Measurements from ENCODE around the gene TEP1. TPM values are rescaled to one million over a fixed set of nuclear protein-coding genes. Genes with fewer than 3 reads are reported as not detected.

Gene TEP1
- total RNA-seq = 26.5 and 34.8 TPM in 2 replicates

DNA sequence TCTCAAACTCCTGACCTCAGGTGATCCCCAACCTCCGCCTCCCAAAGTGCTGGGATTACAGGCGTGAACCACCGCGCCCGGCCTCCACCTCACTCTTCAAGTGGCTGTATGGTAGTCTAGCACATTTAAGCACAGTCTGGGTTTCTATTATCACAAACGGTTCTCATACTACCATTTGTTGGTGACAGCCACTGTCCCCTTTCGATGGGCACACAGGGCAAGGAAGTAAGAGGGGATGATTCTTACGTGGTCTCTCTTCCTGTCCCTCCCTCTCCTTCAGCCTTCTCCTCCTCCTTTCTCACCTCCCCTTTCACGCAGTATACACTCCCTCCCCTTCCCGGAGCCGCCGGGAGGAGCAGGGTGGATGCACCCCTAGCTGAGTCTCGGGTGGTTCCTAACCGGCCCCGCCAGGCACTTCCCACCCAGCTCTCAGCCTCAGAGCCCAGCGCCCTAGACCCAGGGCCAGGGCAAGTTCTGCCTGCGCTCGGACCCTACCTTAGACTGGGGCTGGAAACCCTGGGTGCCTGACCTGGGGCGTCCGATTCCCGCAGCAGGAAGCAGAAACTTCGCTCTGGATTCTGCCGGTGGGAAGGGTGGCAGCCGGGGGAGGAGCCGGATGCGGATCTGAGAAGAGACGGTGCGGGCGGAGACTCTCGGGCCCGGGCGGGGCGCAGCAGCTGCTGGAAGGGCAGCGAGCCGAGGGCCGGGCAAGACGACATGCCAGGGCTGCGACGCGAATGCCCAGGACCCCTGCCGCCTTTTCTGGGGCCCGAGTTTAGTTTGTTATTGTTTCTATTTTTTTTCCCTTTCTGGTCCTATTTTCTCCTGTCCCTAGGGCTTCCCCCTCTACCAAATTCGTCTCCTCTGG lies at the start of gene TEP1:
Gene TEP1, minus strand, starts transcription at position 626 of the 868 bp plus-strand sequence. CDS start 5,062 bp downstream, outside the sequence.

DNA sequence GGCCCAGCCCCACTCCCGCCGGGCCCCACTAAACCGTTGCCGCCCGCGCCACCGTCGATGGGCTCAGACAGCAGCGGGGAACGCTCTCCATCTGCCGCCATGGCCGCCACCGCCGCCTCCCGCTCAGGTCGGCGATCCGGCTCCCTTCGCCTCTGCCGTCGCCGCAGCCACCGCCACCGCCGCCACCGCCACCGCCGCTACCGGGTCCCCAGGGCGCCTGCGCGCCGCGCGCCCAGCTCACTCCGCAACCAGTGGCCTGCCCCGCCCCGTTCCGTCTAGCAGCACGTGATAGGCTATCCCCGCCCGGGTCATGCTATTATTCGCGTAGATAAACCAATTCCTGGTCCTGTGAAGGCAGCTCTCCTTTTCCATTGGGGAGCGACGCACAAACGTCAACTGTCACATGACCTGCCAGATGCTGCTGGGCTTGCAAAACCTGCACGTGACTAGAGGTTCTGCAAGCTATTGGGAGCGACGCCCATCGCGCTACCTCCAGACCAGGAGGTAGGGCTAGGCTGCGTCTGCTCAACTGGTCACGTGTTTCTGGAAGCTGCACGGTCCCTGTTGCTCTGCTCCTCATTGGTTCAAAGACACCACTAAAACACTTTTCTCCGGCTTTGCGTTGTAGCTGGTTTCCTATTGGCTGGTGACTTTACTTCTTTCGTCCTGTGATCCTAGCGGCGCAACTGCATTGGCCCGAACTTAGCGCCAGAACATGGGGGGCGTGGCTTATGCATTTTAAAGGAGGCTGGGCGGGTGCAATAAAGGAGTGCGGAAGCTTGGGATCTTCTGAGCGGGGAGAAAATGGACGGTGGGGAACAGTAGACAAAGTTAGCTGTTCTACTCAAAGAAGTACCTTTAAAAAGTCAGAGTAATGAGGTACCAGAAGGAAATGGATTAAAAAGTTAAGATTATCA lies 48.2 kb upstream of the TEP1 start, which contains the start of gene PIP4P1:
Gene PIP4P1, minus strand, starts transcription at position 210 of the 917 bp plus-strand sequence. Its CDS starts 109 bp downstream, at position 101.

DNA sequence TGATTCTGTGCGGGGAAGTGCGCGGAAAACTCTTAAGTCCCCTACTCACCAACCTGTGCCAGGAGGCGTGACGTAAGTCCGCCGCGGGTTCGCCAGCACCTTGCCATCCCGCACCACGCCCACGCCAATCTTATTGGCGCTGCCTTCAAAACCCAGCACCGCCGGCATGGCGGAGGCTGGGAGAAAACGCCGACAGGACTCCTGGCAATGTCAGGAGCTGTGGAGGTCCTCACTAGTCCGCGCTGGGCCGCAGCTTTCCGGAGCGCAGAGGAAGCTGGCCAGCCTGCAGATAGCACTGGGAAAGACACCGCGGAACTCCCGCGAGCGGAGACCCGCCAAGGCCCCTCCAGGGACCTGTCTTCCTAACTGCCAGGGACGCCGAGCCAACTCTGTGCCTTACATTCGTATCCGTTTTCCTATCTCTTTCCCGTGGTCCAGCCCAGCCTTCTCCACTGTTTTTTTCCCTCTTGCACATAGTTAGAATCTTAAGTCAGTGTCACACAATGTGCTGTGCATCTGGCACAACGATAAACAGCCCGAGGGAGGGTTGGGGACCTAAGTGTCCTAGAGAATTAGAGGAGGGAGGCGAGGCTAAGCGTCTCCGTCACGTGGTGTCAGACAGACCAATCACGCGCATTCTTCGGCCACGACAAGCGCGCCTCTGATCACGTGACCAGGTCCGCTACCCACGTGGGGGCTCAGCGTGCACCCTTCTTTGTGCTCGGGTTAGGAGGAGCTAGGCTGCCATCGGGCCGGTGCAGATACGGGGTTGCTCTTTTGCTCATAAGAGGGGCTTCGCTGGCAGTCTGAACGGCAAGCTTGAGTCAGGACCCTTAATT lies 41.4 kb upstream of the TEP1 start, which contains the start of the genes APEX1 and OSGEP:
Gene APEX1, plus strand, starts transcription at position 711 of the 839 bp plus-strand sequence. CDS start 420 bp downstream, outside the sequence.
Gene OSGEP, minus strand, starts transcription at position 297 of the 839 bp plus-strand sequence. Its CDS starts 129 bp downstream, at position 168.

DNA sequence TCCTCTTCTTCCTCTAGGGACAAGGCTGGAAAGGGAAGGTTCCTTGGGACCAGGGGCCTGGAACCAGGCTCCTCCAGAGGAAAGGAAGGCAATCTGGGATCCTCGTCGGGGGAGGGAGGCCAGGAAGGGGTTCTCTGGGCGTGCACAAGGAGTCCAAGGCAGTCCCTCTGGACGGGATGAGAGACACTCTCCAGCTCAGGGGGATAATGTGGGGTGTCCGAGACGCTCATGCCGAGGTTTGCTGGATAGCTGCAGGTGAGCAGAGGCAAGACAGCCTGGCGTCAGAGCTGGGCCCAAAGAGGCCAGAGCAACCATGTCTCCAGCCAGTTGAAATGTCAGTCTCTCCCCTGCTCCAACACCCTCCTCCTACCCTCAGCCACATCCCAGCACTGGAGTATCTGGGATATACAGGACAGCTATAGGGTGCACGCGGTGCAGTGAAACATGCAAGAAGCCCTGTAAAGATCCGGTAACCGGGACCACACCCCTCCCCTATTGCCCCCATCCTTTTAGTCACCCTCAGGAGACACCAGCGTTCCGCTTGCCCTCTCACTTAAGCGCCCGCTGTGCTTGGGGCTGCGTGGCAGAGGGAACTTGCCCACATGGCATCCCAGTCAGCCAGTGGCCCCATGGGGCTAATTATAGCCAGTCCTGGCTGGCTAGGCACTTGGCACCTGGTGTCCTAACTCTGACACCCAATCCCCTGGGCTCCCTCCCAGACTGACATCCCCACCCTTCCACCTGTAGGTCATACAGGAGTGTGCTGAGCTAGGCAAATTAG lies 22.5 kb upstream of the TEP1 start, which contains the start of gene KLHL33:
Gene KLHL33, minus strand, starts transcription at position 585 of the 781 bp plus-strand sequence. Its CDS starts 355 bp downstream, at position 230.

DNA sequence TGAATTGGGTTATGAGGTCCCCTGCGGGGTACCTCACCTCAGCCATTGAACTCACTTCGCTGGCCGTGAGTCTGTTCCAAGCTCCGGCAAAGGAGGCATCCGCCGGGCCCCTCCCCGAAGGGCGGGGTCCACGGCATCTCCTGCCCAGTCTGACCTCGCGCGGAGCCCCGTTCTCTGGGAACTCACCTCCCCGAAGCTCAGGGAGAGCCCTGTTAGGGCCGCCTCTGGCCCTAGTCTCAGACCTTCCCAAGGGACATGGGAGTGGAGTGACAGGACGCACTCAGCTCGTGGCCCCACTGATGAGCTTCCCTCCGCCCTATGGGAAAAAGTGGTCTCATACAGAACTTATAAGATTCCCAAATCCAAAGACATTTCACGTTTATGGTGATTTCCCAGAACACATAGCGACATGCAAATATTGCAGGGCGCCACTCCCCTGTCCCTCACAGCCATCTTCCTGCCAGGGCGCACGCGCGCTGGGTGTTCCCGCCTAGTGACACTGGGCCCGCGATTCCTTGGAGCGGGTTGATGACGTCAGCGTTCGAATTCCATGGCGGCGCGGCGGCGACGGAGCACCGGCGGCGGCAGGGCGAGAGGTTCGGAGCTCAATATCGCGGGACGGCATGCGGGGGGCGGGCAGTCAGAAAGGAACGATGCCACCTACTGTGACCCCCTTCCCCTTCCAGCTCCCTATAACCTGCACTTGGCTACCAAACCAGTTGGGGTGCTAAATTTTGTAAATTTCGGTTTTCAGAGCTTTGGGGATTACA lies 70.0 kb downstream of the TEP1 start, which contains the start of gene PARP2:
Gene PARP2, plus strand, starts transcription at position 544 of the 770 bp plus-strand sequence. Its CDS starts 7 bp downstream, at position 551.

DNA sequence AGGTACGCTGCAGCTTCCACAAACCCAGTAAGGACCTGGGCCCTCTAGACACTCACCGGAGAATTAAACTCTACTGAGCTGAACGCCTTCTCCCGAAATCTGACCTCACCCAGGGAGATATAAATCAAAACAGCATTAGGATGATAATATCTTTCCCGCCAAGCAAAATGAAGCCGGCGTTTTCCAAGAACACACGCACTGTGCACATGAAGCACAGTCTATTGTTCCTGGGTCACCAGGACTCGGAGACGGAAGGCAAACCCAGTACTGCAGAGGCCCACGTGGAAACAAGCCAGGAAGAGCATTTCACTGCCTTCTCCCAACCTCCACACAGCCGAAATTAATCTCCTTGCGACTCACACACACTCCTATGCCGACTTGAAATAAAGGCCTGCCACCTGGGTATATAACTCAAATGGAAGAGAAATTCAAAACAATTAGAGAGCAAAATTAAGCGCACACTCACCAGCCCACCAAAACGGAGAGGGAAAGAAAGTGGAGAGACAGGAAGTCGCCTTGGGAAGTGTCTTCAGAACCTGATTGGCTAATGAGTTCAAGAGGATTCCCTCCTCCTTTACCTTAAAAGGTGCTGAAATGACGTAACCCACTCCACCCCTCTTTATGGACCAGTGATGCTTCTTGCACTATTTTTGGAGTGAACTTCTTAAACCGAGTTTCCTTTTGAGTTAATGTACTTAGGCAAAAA lies 80.4 kb downstream of the TEP1 start, which contains the start of gene CCNB1IP1:
Gene CCNB1IP1, minus strand, starts transcription at position 492 of the 706 bp plus-strand sequence. CDS start 16,756 bp downstream, outside the sequence.

Small RNA genes within 50 kb of the gene (small RNA-seq; reads per million reads assigned to genes)
- gene RNA5SP382 = 4.4 reads per million, percentile 77 among the genes with 10 or more reads in this experiment
- gene SNORA79B = 3.7 reads per million, percentile 71 among the genes with 10 or more reads in this experiment
- gene SNORD126 = 192 reads per million, percentile 99 among the genes with 10 or more reads in this experiment

Other genes starting within 250 kb of the TEP1 start
- gene OR11G2, start 222.6 kb downstream of the TEP1 start, total RNA-seq = not detected in 2 replicates
- not detected in 2 replicates for gene OR11H6, start 189.8 kb downstream of the TEP1 start, total RNA-seq
- not detected in 2 replicates for gene OR11H7, start 184.5 kb downstream of the TEP1 start, total RNA-seq
- gene OR11H4, start 174.2 kb downstream of the TEP1 start, total RNA-seq = not detected in 2 replicates
- 17.7 and 28.3 TPM in 2 replicates for gene TTC5, start 107.5 kb downstream of the TEP1 start, total RNA-seq
- gene CCNB1IP1, start 80.2 kb downstream of the TEP1 start, total RNA-seq = 35.2 and 41.4 TPM in 2 replicates
- 21.3 and 22.3 TPM in 2 replicates for gene PARP2, start 69.9 kb downstream of the TEP1 start, total RNA-seq
- not detected in 2 replicates for gene KLHL33, start 22.7 kb upstream of the TEP1 start, total RNA-seq
- 39.1 and 46.2 TPM in 2 replicates for gene OSGEP, start 41.3 kb upstream of the TEP1 start, total RNA-seq
- 83.8 and 85.9 TPM in 2 replicates for gene APEX1, start 41.7 kb upstream of the TEP1 start, total RNA-seq
- gene PIP4P1, start 47.9 kb upstream of the TEP1 start, total RNA-seq = 17.2 and 18.4 TPM in 2 replicates
- gene PNP, start 55.9 kb upstream of the TEP1 start, total RNA-seq = 298 and 424 TPM in 2 replicates
- gene RNASE10, start 92.0 kb upstream of the TEP1 start, total RNA-seq = not detected in 2 replicates
- gene RNASE9, start 147.5 kb upstream of the TEP1 start, total RNA-seq = not detected in 2 replicates
- gene RNASE11, start 174.5 kb upstream of the TEP1 start, total RNA-seq = not detected in 2 replicates
- gene RNASE12, start 177.9 kb upstream of the TEP1 start, total RNA-seq = not detected in 2 replicates
- not detected in 2 replicates for gene OR6S1, start 228.2 kb upstream of the TEP1 start, total RNA-seq

Measured in thoracic aorta endothelial cell (primary cell).